GM18505 (cell line): ENCODE results near the gene LCNL1.
A peak's percentile ranks its signal among the peaks of the same experiment; 100 is the strongest.

Experiments
- ATAC-seq: cut with Tn5 transposase; IDR thresholded peaks from one replicate; pipeline ENCODE4 v1.9.1; 2021; ENCODE audit not compliant: unreplicated experiment
- POLR2A ChIP-seq: IDR thresholded peaks from 4 replicates; pipeline ENCODE4 v1.6.1; 2011; ENCODE audit warnings: borderline replicate concordance; ENCODE audit not compliant: insufficient read depth, insufficient read length; ENCODE audit errors: extremely low read depth

Gene LCNL1

DNA sequence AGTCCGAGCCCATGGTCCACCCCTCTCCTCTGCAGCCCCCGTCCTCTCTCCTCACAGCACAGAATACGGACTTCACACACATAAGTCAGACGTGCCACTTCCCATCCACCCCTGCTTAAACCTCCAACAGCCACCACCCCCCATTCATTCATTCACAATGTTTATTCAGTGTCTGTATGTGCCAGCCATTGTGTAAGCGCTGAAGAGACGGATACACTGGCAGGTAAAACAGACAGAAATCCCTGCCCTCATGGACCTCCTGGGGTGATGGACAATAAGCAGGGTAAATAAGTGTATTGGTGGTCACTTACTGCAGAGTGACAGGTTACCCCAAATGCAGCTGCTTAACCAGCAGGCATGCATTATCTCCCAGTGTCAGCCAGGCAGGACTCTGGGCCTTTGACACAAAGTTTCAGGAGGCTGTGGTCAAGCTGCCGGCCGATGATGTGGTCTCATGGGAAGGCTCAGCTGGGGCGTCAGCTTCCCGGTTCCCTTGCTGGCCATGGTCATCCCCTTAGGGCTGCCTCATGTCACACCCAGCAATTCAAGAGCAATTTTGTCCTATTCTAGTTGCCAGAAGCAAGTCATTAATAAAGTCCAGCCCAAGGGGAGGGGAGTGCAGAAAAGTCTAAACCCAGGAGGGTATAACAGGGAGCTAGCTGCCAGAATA, 7.6 kb downstream of the LCNL1 start:
- no peak for ATAC-seq
- TF ChIP-seq POLR2A, result no peak

GRCh38 chr9:136991993-136992818, 9.4 kb downstream of the LCNL1 start, which contains the start of gene PAXX:
PAXX (plus strand) TSS chr9:136992422; CDS start chr9:136992444, 22 bp downstream.
- ATAC-seq, result peak; percentile 74
- TF ChIP-seq POLR2A, result peak; percentile 55

DNA sequence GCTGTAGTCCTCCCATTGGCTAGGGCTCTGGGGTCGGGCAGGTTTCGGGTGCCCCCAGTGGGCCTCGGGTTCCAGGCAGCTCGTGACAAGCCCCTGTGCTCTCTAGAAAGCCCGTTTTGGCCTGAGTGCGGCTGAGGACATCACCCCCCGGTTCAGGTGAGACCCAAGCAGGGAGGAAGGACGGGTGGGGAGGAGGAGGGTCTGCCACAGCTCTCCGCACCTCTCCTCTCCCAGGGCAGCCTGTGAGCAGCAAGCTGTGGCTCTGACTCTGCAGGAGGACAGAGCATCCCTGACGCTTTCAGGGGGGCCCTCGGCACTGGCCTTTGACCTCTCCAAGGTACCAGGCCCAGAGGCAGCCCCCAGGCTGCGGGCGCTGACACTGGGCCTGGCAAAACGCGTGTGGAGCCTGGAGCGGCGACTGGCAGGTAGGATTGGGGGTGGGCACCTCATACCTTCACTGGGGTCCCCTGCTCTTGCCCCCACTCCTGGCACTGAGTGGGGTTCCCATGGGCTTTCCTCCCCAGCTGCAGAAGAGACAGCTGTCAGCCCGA, 10.1 kb downstream of the LCNL1 start:
- ATAC-seq, result peak; percentile 2

GRCh38 chr9:136994180-136994887, 11.5 kb downstream of the LCNL1 start:
- ATAC-seq, result no peak
- no peak for TF ChIP-seq POLR2A

More for the DNA sequence above, 10.1 kb downstream of the LCNL1 start:
- TF ChIP-seq POLR2A, result no peak

- ATAC-seq, result no peak
- no peak for TF ChIP-seq POLR2A
These were observed 12.1 kb downstream of the LCNL1 start for GRCh38 chr9:136994888-136995230.

DNA sequence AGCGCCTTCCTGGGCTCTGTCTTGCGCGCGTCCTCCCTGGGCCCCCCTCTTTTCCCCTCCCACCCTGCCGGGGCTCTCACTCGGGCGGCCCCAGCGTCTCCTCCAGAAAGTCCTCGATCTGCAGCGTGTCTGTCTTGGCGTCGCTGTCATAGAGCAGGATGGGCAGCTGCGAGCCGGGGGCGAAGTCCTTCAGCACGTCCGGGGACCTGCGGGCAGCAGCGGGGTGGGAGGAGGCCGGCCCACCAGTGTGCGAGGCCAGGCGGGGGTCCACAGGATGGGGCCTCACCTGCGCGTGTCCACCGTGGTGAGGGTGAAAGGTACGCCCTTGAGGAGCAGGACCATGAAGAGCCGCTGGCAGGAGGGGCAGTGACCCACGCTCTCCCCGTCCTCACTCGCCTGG, 12.6 kb downstream of the LCNL1 start:
- no peak for ATAC-seq
- no peak for TF ChIP-seq POLR2A

DNA sequence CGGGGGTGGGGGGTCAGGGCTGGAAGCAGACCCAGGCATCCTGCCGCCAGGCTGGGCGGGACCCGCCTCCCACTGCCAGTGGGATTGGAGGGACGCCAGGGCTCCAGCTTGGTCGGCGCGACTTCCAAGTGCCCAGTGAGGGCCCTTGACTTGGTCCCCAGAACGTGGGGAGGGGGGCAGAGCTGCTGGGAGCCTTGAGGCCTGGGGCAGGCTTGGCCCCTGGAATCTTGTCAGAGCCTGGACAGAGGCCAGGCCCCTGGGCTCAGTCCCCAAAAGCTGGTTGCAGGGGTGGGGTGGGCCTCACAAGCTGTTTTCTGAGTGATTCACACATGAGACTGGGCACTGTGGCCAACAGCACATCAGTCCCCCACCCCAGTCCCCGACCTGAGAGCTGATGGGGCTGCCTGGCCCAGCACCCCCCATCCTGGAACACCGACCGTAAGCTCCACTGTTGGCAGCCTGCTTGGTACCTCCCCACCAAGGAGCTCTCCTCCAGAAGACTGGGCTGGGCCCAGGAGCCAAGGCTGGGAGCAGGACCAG, 13.0 kb downstream of the LCNL1 start:
- ATAC-seq, result no peak
- no peak for TF ChIP-seq POLR2A

DNA sequence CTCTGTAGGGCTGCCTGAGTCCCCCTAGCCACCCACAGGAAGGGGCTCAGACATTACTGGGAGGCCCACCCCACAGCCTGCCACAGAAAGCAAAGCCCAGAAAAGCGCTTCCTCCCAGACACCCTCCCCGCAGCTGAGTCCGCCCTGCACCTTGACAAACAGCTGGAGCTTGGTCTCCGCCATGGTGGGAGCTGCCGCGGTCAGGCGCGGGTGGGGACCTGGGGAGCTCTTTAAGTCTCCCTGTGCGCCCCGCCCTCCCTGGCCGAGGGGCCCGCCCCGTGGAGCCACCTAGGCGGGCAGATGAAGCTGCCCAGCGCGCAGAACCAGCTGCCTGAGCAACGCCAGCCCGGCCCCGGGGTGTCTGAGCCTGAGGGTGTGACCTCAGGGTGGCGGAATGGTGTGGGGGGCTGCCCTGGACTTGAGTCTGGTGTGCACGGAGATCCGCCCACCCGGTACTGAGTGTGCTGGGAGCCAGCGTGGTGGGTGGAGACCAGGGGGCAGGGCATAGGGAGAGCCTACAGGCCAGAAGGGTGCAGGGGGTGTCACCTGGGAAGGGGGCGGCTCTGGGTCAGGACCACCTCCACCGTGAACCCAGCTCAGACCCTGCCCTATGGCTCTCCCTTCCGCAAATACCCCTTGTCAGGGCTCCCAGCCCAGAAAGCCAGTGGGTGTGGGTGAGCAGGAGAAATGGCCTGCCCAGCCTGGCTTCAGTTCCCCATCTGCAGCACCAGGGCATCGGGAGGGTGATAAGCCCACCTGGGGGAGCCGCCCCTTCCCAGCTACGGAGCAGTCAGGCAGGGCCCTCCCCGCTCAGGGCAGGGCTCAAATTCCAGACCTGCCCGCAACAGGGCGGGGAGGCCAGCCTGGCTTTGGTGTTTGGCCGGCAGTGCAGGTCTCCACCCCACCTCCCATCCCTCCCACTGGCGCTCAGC, 13.8 kb downstream of the LCNL1 start, which contains the start of gene CLIC3:
CLIC3 (minus strand) TSS at position 208 of the 932 bp plus-strand sequence; CDS start at position 183, 25 bp downstream.
- no peak for TF ChIP-seq POLR2A
- ATAC-seq, result no peak

DNA sequence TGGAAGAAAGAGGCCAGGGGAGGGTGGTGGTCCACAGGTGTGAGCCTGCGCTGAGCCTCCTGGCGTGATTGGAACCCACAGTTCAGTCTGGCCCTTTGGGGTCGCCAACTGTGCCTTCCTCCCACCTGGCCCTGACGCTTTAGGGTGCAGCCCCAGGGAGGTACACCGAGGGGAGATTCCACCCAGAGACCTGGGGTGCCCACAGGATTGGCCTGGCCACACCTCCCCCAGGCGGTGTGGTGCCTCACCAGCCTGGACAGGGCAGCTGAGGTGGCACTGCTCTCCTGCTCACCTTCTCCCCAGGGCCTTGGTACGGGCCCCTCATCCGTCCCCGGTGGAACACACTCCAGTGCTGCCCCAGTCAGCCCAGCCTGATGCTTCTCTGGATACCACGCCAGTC, 14.6 kb downstream of the LCNL1 start:
- TF ChIP-seq POLR2A, result no peak
- no peak for ATAC-seq

DNA sequence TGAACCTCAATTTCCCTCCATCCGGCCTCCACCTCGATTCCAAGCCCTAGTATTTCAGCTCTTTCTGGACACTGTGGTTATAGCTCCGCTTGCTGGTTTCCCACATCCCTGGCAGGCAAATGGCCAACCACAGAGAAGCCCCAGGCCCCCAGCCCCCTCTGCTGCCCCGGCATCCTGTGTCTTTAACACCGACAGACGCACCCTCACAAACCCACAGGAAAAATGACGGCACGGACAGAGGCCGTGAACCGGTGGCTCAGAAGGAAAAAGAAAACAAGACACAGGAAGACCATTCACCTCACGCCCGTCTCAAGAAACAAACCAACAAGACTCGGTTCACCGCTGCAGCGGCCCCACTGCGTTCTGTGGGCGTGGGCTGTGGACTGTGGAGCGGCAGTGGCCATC, 15.0 kb downstream of the LCNL1 start:
- TF ChIP-seq POLR2A, result no peak
- ATAC-seq, result no peak

DNA sequence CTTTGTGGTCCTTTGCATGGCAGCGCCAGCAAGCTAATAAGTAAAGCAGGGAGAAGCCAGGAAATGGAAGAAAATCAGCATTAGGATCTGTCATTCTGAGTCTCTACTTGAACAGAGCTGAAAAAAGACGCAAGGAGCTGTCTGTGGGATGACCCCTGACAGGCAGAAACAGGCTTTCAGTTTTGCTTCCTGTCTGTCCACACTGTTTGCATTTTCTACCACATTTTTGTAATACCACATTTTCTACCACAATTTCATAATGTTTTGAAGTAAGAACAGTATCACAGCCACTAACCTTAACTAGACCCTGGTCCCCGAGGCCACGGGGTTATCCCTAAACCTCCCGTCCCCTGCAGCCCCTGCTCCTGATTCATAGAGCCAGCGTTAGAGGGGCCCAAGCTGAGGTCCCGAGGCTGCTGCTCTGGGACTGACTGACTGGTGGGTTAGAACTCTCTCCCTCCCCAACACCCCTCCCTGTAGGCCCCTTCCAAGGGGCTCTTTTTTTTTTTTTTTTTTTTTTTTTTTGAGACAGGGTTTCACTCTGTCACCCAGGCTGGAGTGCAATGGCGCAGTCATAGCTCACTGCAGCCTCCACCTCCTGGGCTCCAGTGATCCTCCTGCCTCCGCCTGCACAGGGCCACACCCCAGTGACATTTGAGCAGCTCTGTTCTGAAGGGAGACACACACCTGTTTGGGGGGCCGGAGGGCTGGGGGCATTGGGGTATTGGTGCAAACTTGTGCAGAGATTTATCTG, 17.6 kb downstream of the LCNL1 start:
- ATAC-seq, result peak; percentile 47
- no peak for TF ChIP-seq POLR2A

- ATAC-seq, result no peak
- no peak for TF ChIP-seq POLR2A
These were observed 19.3 kb downstream of the LCNL1 start for GRCh38 chr9:137001857-137002645.
